A549 (cell line): ENCODE measurements around the gene CABP7. TPM values are rescaled to one million over a fixed set of nuclear protein-coding genes. Genes with fewer than 3 reads are reported as not detected.

Source experiments
- ATAC-seq, 2 experiments: fragments of 200-7000 bp in 1 of 2; fragments of >200 bp in 1 of 2; cut with Nextera tagmentation in 1 of 2; cut with Tn5 transposase in 1 of 2; 3 replicates each; pipeline versions ENCODE4 v1.8.0 to v1.9.1; 2018 to 2020; ENCODE audit warnings: mild to moderate bottlenecking in 1 of 2, moderate library complexity in 1 of 2
- CTCF ChIA-PET: fragments of 300-600 bp; sonication (Branson Sonifier 250); formaldehyde crosslinking; extraction: SDS; loops from one replicate; lab custom pipeline; 2021; ENCODE audit warnings: antibody characterized with exemption, inconsistent platforms; lab: Yijun Ruan, JAX
- POLR2A ChIA-PET: fragments of 350-600 bp; formaldehyde crosslinking; extraction: SDS; loops from one replicate; lab custom pipeline; 2021; ENCODE audit warnings: antibody characterized with exemption, inconsistent platforms; lab: Yijun Ruan, JAX
- DNase-seq, 2 experiments: peaks; one replicate each; pipeline versions ENCODE4 v3.0.0 to v3.0.0-alpha.2; 2011 to 2016; ENCODE audit warnings: low read depth in 1 of 2, low spot score in 1 of 2
- FAIRE-seq: peaks from 2 replicates; lab custom pipeline; 2011; peaks lifted over from hg19 to GRCh38; lab: Jason Lieb, UNC
- H3K27ac ChIP-seq, 2 experiments: fragments of >200 bp; sonication (Bioruptor Twin); formaldehyde crosslinking; 3 replicates each; pipeline ENCODE4 v1.5.1; 2016 to 2017
- H3K4me1 ChIP-seq: fragments of >200 bp; sonication (Bioruptor Twin); formaldehyde crosslinking; 3 replicates; pipeline ENCODE4 v1.6.1; 2016
- H3K4me2 ChIP-seq: fragments of >200 bp; sonication (Bioruptor Twin); formaldehyde crosslinking; 3 replicates; pipeline ENCODE4 v1.6.1; 2016
- H3K4me3 ChIP-seq: fragments of >200 bp; sonication (Bioruptor Twin); formaldehyde crosslinking; 3 replicates; pipeline ENCODE4 v1.5.1; 2016
- H3K9me3 ChIP-seq: fragments of >200 bp; sonication (Bioruptor Twin); formaldehyde crosslinking; 3 replicates; pipeline ENCODE4 v1.6.1; 2016
- ATOH8 ChIP-seq: fragments of 250-450 bp; sonication (Bioruptor Pico); IDR thresholded peaks from 2 replicates; pipeline ENCODE4 v1.5.0; 2020; ENCODE audit warnings: low read depth, mild to moderate bottlenecking, moderate library complexity
- BHLHE40 ChIP-seq: IDR thresholded peaks from 2 replicates; pipeline ENCODE4 v1.6.1; 2012; ENCODE audit warnings: low read depth, low read length, inconsistent platforms
- CBX2 ChIP-seq: fragments of 200-600 bp; sonication (generic); IDR thresholded peaks from 2 replicates; pipeline ENCODE4 v1.6.1; 2016; ENCODE audit warnings: low read depth, mild to moderate bottlenecking, borderline replicate concordance
- CBX8 ChIP-seq: fragments of 200-600 bp; sonication (generic); IDR thresholded peaks from 2 replicates; pipeline ENCODE4 v1.6.1; 2016
- CHD4 ChIP-seq: fragments of 200-600 bp; sonication (generic); IDR thresholded peaks from 2 replicates; pipeline ENCODE4 v1.6.1; 2016; ENCODE audit warnings: antibody characterized with exemption, mild to moderate bottlenecking, borderline replicate concordance
- E2F6 ChIP-seq: IDR thresholded peaks from 2 replicates; pipeline ENCODE4 v1.6.1; 2012; ENCODE audit warnings: low read depth, borderline replicate concordance
- EP300 ChIP-seq, 2 experiments: fragments of >200 bp; sonication (Bioruptor Twin); formaldehyde crosslinking; IDR thresholded peaks; 2 replicates in 1 of 2; 3 replicates in 1 of 2; pipeline ENCODE4 v1.6.1; 2016 to 2017
- FOSL2 ChIP-seq, 2 experiments: fragments of 450-650 bp in 1 of 2; fragments of >200 bp in 1 of 2; sonication (Bioruptor Twin) in 1 of 2; formaldehyde crosslinking; IDR thresholded peaks; 2 replicates each; pipeline versions ENCODE4 v1.5.0 to v1.6.1; 2016 to 2020; ENCODE audit warnings: mild to moderate bottlenecking in 1 of 2, moderate library complexity in 1 of 2
- HDAC2 ChIP-seq: fragments of 200-600 bp; sonication (generic); IDR thresholded peaks from 2 replicates; pipeline ENCODE4 v1.6.1; 2016
- HES2 ChIP-seq: fragments of >200 bp; sonication (Bioruptor Twin); formaldehyde crosslinking; IDR thresholded peaks from 2 replicates; pipeline ENCODE4 v1.6.1; 2016
- HMGXB4 ChIP-seq: fragments of 250-450 bp; sonication (Bioruptor Pico); IDR thresholded peaks from 2 replicates; pipeline ENCODE4 v1.5.0; 2021; ENCODE audit warnings: mild to moderate bottlenecking, moderate library complexity, borderline replicate concordance
- HOXA7 ChIP-seq: fragments of 250-450 bp; sonication (Bioruptor Pico); IDR thresholded peaks from 2 replicates; pipeline ENCODE4 v1.5.0; 2020; ENCODE audit warnings: mild to moderate bottlenecking, moderate library complexity
- KDM1A ChIP-seq: fragments of 200-600 bp; sonication (generic); IDR thresholded peaks from 2 replicates; pipeline ENCODE4 v1.6.1; 2016; ENCODE audit warnings: low read depth, mild to moderate bottlenecking
- KDM5A ChIP-seq: fragments of 200-600 bp; sonication (generic); IDR thresholded peaks from 2 replicates; pipeline ENCODE4 v1.6.1; 2016; ENCODE audit warnings: antibody characterized with exemption, mild to moderate bottlenecking
- MAX ChIP-seq: IDR thresholded peaks from 2 replicates; pipeline ENCODE4 v1.6.1; 2012
- NFE2L2 ChIP-seq: fragments of 150-350 bp; conservative IDR thresholded peaks from 2 replicates; pipeline ENCODE4 v1.6.1; 2014; ENCODE audit warnings: low read length
- NPAS2 ChIP-seq: fragments of 250-450 bp; sonication (Bioruptor Pico); IDR thresholded peaks from 2 replicates; pipeline ENCODE4 v1.8.0; 2022; ENCODE audit warnings: mild to moderate bottlenecking, moderate library complexity, borderline replicate concordance
- NR3C1 ChIP-seq: fragments of >200 bp; sonication (Bioruptor Twin); formaldehyde crosslinking; IDR thresholded peaks from 3 replicates; pipeline ENCODE4 v1.6.1; 2017
- POLR2A ChIP-seq: IDR thresholded peaks from 2 replicates; pipeline ENCODE4 v1.6.1; 2012; ENCODE audit warnings: mild to moderate bottlenecking, low read length
- RARB ChIP-seq: fragments of 250-450 bp; sonication (Bioruptor Pico); IDR thresholded peaks from 2 replicates; pipeline ENCODE4 v1.8.0; 2021; ENCODE audit warnings: mild to moderate bottlenecking, moderate library complexity
- REST ChIP-seq: fragments of 200-600 bp; sonication (generic); IDR thresholded peaks from 2 replicates; pipeline ENCODE4 v1.6.1; 2016; ENCODE audit warnings: antibody characterized with exemption, mild to moderate bottlenecking, moderate library complexity
- SMC3 ChIP-seq: fragments of >200 bp; sonication (Bioruptor Twin); formaldehyde crosslinking; IDR thresholded peaks from 3 replicates; pipeline ENCODE4 v1.6.1; 2018; ENCODE audit warnings: inconsistent platforms
- USF2 ChIP-seq: fragments of 450-650 bp; IDR thresholded peaks from 2 replicates; pipeline ENCODE4 v1.6.1; 2014; ENCODE audit warnings: antibody characterized with exemption
- ZC3H11A ChIP-seq: fragments of 450-650 bp; IDR thresholded peaks from 2 replicates; pipeline ENCODE4 v1.6.1; 2014; ENCODE audit warnings: antibody characterized with exemption, mild to moderate bottlenecking
- ZNF302 ChIP-seq: fragments of 250-450 bp; sonication (Bioruptor Pico); IDR thresholded peaks from 2 replicates; pipeline ENCODE4 v1.9.0; 2021; ENCODE audit warnings: inconsistent platforms, mild to moderate bottlenecking, moderate library complexity
- WGBS: methylation state at CpG from one replicate; pipeline ENCODE4 v1.1.6; 2017; ENCODE audit errors: missing lambda C conversion rate; 5-methylcytosine and 5-hydroxymethylcytosine counted together
- polyA plus RNA-seq, 4 experiments: library from polyadenylated mRNA; depleted of rRNA in 3 of 4; stranded (reverse); fragments of >200 nt; fragmentation: RNase III in 1 of 4; extraction: RNeasy Plus Mini Kit Qiagen cat#74134 plus additional on column Dnase treatment in 1 of 4; gene quantifications; 2 replicates in 3 of 4; 3 replicates in 1 of 4; pipeline ENCODE4 v1.2.3, GENCODE V29; 2011 to 2017

The CABP7 gene
- polyA plus RNA-seq, 2 of the 4 experiments (the other 2 are of a cell fraction), result 0.05 to 0.15 TPM

GRCh38 chr22:29693161-29693560 lies 26.6 kb upstream of the CABP7 start:
- no peaks in the 10 kb centered on the region for H3K4me1 ChIP-seq
- H3K27ac ChIP-seq, result no peak overlapping the region
- ChIA-PET POLR2A (no interaction called here), CTCF (interaction anchor here (0.9 to 4.6 kb wide), 6 partner anchors 8 to 396 kb away, joined by 3 to 22 read pairs (median 4); no protein-coding TSS in a partner anchor)
- TF ChIP-seq ATOH8 (CRISPR knock-in tag), result no peak
- no peak for TF ChIP-seq CBX2
- no peak for TF ChIP-seq CHD4
- TF ChIP-seq RARB (CRISPR knock-in tag), result no peak
- no peak for TF ChIP-seq NPAS2 (CRISPR knock-in tag)
- no peak for TF ChIP-seq USF2
- TF ChIP-seq SMC3, result no peak
- TF ChIP-seq EP300 (IDR thresholded peaks at IDR 0.05), result no peak
- no peak for TF ChIP-seq ZC3H11A
- no peak for TF ChIP-seq MAX
- TF ChIP-seq NR3C1, result no peak
- no peak for TF ChIP-seq KDM1A
- TF ChIP-seq CBX8, result no peak
- no peak for TF ChIP-seq FOSL2 (IDR thresholded peaks at IDR 0.05)
- no peak for TF ChIP-seq FOSL2 (CRISPR knock-in tag; IDR thresholded peaks at IDR 0.05)
- no peak for TF ChIP-seq HOXA7
- TF ChIP-seq POLR2A, result no peak
- no peak for TF ChIP-seq KDM5A
- TF ChIP-seq REST, result no peak
- no peak for TF ChIP-seq HES2
- no peak for TF ChIP-seq NFE2L2
- DNase-seq (no peak), FAIRE-seq (no peak), ATAC-seq (no peak)
- WGBS, result 84% methylated on average over 7 of the region's 8 CpGs
- no peaks in the 10 kb centered on the region for H3K9me3 ChIP-seq
- no peak overlapping the region for H3K4me3 ChIP-seq
- H3K4me2 ChIP-seq, result no peak overlapping the region

- no peak for ATAC-seq
- POLR2A ChIA-PET, result no interaction called here
- no peak for TF ChIP-seq HMGXB4 (CRISPR knock-in tag)
- no peak for TF ChIP-seq POLR2A
- TF ChIP-seq BHLHE40, result no peak
- no peak for TF ChIP-seq USF2
- no peak for TF ChIP-seq ZNF302 (CRISPR knock-in tag)
- no peak for TF ChIP-seq E2F6
- TF ChIP-seq HDAC2, result no peak
- TF ChIP-seq REST, result no peak
- no peak for TF ChIP-seq CHD4
Observed at GRCh38 chr22:29693671-29694070, 26.1 kb upstream of the CABP7 start.

More at GRCh38 chr22:29693671-29694070, 26.1 kb upstream of the CABP7 start:
- DNase-seq (no peak), FAIRE-seq (no peak)
- no peaks in the 10 kb centered on the region for H3K9me3 ChIP-seq
- no peak overlapping the region for H3K4me2 ChIP-seq
- WGBS, result 95% methylated on average over 8 of the region's 9 CpGs
- CTCF ChIA-PET, result interaction anchor here (0.9 to 4.6 kb wide), 6 partner anchors 9 to 395 kb away, joined by 3 to 22 read pairs (median 6); no protein-coding TSS in a partner anchor
- H3K27ac ChIP-seq, result no peak overlapping the region
- no peak overlapping the region for H3K4me3 ChIP-seq
- H3K4me1 ChIP-seq, result no peaks in the 10 kb centered on the region
